HCT116 (cell line): ENCODE data around the gene MME.

ENCODE experiments used
- CTCF ChIP-seq, 3 experiments: fragments of 200-600 bp in 1 of 3; sonication (generic) in 1 of 3; IDR thresholded peaks in 2 of 3; conservative IDR thresholded peaks in 1 of 3; 2 replicates each; pipeline ENCODE4 v1.5.1; 2012 to 2017; ENCODE audit warnings: low read depth in 2 of 3, low read length in 2 of 3, antibody characterized with exemption in 1 of 3, borderline replicate concordance in 1 of 3, control low read depth in 1 of 3, mild to moderate bottlenecking in 1 of 3, mixed read lengths in 1 of 3, mixed run types in 1 of 3, moderate library complexity in 1 of 3; ENCODE audit not compliant: insufficient read depth in 1 of 3
- REST ChIP-seq: IDR thresholded peaks from 2 replicates; pipeline ENCODE4 v1.6.1; 2012; ENCODE audit warnings: low read depth

- TF ChIP-seq CTCF (IDR thresholded peaks at IDR 0.05 in 2 of 3, conservative IDR thresholded peaks at IDR 0.05 in 1 of 3; ENCODE audit: borderline replicate concordance in 1 of 3, insufficient read depth in 1 of 3, low read depth in 2 of 3, low read length in 2 of 3) (no peak), REST (no peak)
Measured at GRCh38 chr3:155232605-155233004, 152.5 kb downstream of the MME start.
